ENCODE measurements around the gene GOLPH3.
"Not testable (repeated sequence)": the region's sequence is repeated elsewhere in the genome, so short reads cannot be mapped to it uniquely, and the experiment has no call there.

The GOLPH3 gene

DNA sequence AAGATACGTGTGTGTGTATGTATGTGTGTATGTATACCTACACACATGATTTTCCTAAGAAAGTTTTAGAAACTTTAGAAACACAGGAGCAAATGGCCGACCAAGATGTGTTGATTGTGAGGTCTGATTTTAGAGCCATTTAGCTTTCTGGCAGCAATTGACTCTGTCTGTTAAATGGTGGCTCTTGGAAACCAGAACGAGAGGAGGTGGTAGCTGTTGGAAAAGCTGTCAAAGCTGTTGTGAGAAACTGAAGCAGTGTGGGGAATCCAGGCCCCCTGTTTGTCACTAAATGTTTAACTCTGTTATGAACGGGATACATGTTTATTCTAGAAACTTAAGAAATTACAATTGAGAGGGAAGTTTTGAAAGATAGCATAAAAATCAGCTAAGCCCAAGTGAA lies 91.4 kb downstream of the GOLPH3 start:
- DNase-seq (ENCODE audit: low read depth, low spot score) = no peak
- no peak overlapping the region for H3K27ac ChIP-seq

DNA sequence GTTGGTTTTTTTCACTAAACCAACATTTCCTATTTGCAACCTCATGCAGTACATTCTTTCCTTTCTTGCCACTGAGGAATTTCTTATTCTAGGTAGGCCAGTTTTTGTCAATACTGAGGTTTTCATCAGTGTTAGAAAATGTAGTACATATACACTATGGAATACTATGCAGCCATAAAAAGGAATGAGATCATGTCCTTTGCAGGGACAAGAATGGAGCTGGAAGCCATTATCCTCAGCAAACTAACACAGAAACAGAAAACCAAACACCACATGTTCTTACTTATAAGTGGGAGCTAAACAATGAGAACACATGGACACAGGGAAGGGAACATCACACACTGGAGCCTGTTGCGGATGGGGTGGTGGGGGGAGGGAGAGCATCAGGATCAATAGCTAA lies 93.6 kb downstream of the GOLPH3 start:
- H3K27ac ChIP-seq; DNase-seq (ENCODE audit: low read depth, low spot score): not testable (repeated sequence)

- not testable (repeated sequence) for H3K27ac ChIP-seq; DNase-seq (ENCODE audit: low read depth, low spot score)
These were observed 95.3 kb downstream of the GOLPH3 start for GRCh38 chr5:32078855-32079254.

DNA sequence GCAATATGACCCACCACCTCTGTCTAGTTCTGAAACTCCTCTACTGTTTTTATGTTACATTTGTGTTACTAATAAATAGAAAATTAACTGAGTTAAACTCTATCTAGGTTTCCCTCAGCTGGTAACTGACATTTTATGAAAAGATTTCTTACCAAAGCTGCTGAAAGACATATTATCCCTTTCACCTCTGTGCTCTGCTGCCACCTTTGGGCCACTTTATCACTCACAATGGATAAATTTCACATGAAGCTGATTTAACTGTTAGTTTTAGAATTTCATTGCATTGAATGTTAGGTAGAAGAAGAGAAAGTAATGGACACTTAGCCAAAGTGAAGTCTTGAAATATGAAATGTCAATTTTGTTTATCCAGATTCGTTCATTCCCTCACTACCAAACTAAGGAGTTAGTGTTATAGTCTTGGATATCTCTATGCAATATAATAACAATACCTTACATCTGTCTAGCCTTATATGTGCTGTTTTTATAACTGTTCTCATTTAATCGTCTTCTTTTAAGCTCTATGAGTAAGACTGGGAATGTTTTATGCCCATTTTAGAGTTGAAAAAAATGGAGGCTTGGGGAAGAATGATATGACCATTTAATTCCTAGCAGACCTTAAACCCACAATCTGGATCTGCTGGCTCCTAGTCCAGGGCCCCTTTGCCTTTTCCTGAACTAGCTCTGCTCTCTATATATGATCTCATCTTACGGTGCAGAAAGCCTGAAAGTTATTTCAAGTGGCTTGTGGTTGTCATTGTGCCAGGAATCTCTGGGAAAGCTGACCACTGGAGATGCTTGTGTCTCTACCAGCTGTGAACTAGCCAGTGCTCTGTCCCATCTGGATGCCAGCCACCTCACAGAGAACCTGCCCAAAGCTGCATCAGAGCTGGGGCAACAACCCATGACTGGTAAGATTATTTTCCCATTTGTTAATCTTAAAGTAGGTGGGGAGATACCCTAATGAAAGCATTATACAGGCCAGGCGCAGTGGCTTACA lies 97.1 kb downstream of the GOLPH3 start:
- no peak for DNase-seq (ENCODE audit: low read depth, low spot score)
- H3K27ac ChIP-seq = no peak overlapping the region
